Left lung (tissue), 8 donors: ENCODE results near the gene CRISP1. TPM values are rescaled to one million over a fixed set of nuclear protein-coding genes. Genes with fewer than 3 reads are reported as not detected.

Source experiments
- polyA plus RNA-seq, 6 donors: library from polyadenylated mRNA; unstranded; fragments of 120-200 nt; gene quantifications; one replicate each; pipeline ENCODE4 v1.2.1, GENCODE V29; 2013; ENCODE audit not compliant: insufficient read length in 6 of 6
- total RNA-seq, 2 donors: library from RNA; stranded (reverse); fragmentation: NEBNext Ultra II Directional; extraction: Animal tissue kit (Norgen Biotek cat#: 25700); gene quantifications; one replicate each; pipeline ENCODE4 v1.2.1, GENCODE V29; 2021
- donor health status: DM: no; HTN: yes; CAD: no.
- donor health status: DM: no; HTN: no; CAD: no.

Gene CRISP1
- total and polyA plus RNA-seq, 8 donors, result not detected

Other genes with a start within 250 kb of the CRISP1 start
- gene RHAG, start 229.7 kb downstream of the CRISP1 start, total RNA-seq, result not detected
- 1 to 10 TPM; 1.4 to 2.2 (median 1.9) TPM for gene RHAG, start 229.7 kb downstream of the CRISP1 start, polyA plus RNA-seq
- not detected for gene CRISP2, start 153.0 kb downstream of the CRISP1 start, total RNA-seq
- under 1 TPM; 0.34 to 0.66 (median 0.51) TPM for gene CRISP2, start 153.0 kb downstream of the CRISP1 start, polyA plus RNA-seq
- gene CRISP3, start 122.1 kb downstream of the CRISP1 start, total RNA-seq, result not detected
- 1 to 10 TPM in 1 of 6 donors, under 1 TPM in 5; 0.23 to 1.9 (median 0.36) TPM for gene CRISP3, start 122.1 kb downstream of the CRISP1 start, polyA plus RNA-seq
- not detected for gene PGK2, start 79.2 kb downstream of the CRISP1 start, total RNA-seq
- under 1 TPM in 1 of 6 donors, not detected in 5; 0.08 TPM for gene PGK2, start 79.2 kb downstream of the CRISP1 start, polyA plus RNA-seq
- not detected for gene DEFB114, start 97.6 kb upstream of the CRISP1 start, total RNA-seq
- gene DEFB114, start 97.6 kb upstream of the CRISP1 start, polyA plus RNA-seq, result not detected
- not detected for gene DEFB113, start 103.1 kb upstream of the CRISP1 start, total RNA-seq
- not detected for gene DEFB113, start 103.1 kb upstream of the CRISP1 start, polyA plus RNA-seq
- not detected for gene DEFB110, start 155.5 kb upstream of the CRISP1 start, total RNA-seq
- not detected for gene DEFB110, start 155.5 kb upstream of the CRISP1 start, polyA plus RNA-seq
- not detected for gene DEFB112, start 183.4 kb upstream of the CRISP1 start, total RNA-seq
- gene DEFB112, start 183.4 kb upstream of the CRISP1 start, polyA plus RNA-seq, result not detected